ENCODE results near the gene C2CD5.
"Not testable (repeated sequence)": the region's sequence is repeated elsewhere in the genome, so short reads cannot be mapped to it uniquely, and the experiment has no call there.

The C2CD5 gene

DNA sequence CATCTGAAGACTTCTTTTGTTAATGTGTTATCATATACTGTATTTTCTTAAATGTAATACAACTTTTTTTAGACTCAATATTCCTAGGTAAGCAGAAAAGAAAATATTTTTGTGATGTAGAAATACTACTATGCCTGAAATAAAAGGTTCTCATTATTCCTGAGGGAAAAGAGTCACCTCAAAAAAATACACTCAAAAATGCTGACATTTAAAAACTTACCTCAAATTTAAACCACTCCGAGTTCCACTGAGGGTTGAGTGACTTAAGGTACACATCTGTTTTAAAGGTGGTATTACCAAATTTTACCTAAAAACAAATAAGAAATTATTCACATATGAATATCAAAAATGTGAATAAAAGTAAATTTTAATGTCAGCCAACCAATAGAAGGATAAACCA, 9.3 kb downstream of the C2CD5 start:
- DNase-seq = no peak

DNA sequence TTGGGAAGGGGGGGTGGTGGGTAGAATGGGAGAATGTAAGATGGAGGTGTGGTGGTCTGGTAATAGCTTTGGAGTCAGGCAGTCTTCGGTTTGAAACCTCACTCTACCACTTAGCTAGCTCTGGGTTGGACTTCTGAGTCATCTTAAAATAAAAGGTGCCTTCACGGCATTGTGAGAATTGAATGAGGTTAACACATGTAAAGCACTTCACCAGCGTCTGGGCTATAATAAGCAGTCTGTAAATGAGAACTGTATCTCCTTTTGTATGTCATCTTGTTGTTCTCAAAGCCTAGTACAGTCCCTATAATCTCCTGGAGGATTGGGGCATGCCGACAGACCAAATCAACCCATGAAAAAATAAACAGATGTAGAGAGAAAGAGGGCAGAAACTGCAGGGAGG, 11.2 kb downstream of the C2CD5 start:
- DNase-seq = no peak

DNA sequence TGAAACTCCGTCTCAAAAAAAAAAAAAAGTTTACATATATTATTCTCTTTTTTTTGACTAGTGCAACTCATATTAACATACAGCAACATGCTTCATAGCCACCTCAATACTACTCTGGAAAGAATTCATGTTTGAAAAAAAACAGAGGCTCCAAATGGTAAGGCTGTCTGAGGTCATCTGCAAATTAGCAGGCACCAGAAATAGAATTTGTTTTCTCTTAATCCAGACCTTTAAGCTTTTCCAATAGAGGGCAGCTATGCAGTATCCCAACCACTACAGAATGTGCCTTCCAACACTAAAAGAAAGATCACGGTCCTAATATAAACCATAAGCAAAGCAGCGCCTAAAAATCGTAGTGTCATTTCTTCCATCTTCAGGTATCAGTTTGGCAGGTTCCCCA, 12.0 kb downstream of the C2CD5 start:
- no peak for DNase-seq

DNA sequence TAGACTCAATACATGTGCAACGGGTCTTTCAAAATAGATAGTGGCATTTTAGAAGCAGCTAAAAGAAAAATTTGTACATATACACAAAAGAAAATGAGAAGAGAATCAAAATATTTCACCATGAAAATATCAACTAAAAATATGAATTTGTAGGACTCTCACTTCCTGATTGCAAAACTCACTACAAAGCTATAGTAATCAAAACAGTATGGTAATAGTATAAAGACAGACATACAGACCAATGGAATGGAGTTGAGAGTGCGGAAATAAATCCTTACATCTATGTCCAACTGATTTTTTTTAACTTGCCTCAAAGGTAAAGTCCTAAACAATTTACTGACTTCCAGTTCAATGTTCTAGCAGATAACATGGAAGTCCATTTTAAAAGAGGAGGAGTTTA, 13.1 kb downstream of the C2CD5 start:
- no peak for DNase-seq

DNA sequence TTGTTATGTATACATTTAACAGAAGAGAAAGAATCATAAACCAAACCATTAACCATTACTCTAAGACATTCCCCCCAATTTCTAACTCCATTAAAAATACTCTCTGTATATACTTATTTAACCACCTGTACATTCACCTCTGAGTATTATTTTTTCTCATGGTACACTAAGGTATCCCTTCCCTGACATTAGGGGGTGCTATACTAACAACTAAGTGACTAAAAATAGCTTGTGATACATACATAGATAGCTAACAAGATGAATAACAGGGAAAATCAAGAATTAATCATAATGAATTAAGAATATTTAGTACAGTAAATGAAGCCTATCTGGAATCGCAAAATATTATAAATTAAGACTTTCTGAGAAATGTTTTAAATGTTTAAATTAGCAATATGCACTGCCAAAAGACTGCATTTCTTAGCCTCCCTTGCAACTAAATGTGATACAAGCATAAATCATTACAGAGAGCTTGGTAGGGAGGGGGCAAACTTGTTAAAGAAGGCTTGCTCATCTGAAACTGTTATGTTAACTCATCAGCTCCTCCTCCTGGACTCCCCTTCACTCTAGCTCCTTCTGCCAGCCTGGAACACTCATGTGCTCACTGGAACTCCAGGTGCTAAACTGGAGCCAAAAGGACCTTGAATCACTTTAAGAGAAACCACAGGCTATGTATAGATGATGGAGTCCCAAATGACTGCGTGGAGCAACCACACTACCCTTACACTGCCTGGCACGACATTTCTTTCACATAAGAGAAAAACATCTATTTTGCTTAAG, 14.9 kb downstream of the C2CD5 start:
- DNase-seq = peak; percentile 22

DNA sequence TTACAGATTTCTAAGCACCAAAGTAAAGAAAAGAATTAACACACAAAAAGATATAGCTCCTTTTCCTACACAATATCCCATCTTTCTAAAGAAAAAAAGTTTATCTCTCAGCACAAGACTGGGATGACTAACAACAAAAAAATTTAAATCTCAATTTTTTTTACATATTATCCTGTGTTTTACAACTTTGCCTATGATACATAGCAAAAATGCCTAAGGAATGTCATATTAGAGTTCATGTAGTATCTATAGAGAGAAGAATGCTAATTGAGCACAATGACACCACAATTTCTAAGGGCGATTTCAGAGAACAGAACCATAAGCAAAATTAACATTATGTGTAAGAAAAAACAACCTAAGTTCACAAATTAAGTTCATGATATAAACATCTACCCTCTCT, 16.3 kb downstream of the C2CD5 start:
- no peak for DNase-seq

DNA sequence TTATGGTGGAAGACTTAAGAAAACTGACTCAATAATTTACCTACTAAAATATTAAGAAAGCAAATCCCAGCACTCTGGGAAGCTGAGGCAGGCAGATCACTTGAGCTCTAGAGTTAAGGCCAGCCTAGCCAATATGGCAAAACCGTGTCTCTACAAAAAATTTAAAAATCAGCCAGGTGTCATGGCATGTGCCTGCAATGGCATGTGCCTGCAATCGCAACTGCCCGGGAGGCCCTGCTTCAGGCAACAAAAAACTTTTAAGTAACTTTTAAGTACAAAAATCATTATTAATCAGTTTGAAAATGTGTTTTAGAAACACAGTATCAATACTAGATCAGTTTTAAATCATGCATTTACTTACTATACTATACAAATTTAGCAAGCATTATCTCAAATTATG, 17.5 kb downstream of the C2CD5 start:
- no peak for DNase-seq

DNA sequence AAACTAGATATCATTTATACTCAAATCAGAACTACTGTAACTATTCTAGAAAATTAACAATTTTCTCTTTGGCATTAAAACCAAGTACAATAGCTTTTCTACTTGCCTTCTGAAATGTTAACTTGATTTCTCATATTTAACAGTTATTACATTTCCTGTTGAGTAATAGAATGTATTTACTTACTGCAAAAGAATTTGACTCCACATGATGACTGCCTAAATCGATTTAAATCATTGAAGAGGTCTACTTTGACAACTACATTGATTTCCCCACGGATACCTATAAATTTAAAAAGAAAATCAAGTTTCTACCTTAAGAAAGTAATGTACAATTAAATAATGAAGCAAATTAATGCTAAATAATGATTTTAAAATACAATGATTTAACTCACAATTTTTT, 18.9 kb downstream of the C2CD5 start:
- no peak for DNase-seq

DNA sequence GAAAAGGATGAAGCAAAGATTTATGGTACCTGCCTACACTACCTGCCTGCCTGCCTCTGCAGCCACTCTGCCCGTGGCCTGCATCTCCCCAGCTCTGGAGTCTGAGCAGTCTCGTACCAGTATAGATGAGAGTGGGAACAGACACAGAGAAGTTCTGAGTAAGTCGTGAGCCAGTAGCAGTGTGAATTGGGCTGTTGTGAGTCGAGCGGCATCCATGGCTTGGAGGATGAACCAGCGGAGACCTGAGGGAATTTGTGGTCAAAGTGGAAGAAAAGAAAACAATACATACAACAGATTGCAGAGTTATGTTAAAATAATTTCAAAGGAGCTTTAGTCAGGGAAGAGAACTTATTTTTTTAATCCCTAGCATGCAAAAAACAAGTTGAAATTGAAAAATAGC, 25.3 kb downstream of the C2CD5 start:
- no peak for DNase-seq

DNA sequence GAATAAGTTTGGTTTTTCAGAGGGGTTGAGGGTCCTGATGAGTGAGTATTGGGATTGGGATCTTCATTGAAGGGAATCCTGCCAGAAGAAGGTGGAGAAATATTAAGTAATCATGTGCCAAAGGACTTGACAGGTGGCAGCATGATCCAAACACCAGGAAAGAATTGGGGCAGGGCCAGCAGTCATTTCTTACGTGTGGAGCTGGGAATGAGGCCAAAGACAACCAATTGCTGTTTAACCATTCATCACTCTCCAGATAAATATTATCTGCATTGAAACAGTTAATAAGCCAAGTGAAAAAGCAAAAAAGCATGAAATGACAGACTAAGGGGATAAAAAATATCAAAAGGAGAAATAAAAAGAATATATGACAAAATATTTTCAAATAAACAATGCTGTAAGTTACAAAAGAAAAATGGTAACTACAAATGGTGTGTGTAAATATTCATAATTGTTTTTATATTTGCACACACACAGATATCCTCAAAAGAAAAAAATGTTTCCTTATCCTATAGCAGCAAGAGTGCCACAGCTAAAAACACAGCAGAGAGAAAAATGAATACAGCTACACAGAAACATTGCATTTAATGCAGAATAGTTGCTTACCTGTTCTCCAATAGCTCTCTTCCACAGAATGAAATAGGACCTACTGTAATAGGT, 26.2 kb downstream of the C2CD5 start:
- peak; percentile 28 for DNase-seq

DNA sequence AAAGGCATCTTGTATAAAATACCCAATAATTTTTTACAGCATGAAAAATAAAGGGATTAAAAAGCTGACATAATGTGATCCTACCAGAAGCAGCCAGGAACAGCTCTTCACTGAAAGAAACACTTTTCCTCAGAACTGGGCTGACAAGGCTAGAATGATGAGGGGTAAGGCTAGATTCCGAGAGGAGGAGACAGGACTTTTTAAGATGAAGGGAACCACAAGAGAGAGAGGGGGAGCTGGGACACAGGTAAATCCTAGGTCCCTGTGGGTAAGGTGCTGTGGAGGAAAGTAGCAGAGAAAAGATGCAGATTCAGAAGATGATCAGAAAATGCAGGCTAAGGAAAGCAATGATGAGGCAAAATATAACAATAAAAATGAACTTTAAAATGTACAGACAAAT, 29.5 kb downstream of the C2CD5 start:
- DNase-seq = no peak

DNA sequence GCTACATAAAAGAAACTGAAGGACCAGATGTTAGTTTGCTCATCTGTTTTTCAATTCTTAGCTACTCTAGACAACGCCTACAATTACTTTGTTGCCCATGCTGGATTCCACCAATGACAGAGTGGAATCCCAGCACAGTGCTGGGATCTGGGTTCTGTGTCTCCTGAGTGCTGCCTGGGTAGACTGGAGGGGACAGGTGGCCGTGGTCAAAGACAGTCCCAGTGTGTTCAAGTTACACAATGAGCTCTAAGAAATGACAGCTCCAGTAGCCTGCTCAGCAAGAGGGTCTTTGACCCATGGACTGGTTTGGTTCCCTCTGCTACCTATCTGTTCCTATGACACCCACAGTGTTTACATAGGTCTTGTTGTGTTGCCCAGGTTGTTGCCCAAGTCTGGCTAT, 38.5 kb downstream of the C2CD5 start:
- DNase-seq = no peak

DNA sequence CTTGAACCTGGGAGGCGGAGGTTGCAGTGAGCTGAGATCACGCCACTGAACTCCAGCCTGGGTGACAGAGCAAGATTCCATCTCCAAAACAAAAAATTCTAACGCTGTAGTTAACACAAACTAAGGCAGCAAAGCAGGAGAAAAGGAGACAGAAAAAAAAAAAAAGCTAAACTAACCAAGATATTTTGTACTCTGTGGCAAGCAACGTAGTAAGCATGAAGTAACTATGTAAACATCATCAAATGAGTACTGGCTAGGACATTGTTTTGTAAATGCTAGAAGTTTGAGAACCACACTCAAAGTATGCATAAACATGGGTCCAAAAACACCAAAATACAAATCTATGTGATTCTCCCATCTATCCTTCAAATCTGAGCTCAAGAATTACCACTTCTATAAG, 44.2 kb downstream of the C2CD5 start:
- DNase-seq = no peak

DNA sequence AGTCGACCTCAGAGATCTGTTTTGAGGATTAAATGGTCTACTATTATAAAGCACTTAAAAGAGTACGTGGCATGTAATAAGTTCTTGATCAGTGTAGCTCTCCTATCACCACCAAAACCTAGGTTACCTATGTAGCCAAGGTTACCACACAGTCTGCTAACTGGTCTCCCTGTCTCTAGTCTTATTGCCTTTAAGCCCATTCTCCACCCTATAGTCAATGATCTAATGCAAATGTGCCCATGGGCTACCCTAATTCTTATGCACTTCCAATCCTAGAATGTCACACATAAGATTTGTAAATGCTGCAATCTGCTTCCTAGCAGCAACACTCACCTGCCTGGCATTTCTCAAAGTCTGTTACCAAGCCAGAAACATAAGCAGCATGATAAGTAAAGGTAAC, 44.9 kb downstream of the C2CD5 start:
- DNase-seq = no peak

DNA sequence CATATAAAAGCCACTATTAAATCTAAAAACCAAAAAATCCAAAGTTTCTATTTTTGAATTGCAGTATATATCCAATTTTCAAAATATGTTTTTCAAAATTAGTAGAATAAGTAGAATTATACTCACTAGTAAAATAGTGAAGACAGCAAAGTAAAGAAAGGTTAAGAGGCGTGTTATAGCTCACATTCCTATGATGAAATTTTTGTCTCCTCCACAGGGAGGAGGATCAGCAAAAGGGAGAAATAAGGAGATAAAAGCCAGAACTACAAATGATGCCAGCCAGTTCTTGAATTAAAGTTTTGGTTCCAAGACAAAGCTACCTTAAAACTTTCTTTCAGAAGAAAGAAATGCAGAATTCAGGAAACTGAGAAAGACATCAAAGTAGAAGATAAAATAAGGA, 50.0 kb downstream of the C2CD5 start:
- DNase-seq = no peak

DNA sequence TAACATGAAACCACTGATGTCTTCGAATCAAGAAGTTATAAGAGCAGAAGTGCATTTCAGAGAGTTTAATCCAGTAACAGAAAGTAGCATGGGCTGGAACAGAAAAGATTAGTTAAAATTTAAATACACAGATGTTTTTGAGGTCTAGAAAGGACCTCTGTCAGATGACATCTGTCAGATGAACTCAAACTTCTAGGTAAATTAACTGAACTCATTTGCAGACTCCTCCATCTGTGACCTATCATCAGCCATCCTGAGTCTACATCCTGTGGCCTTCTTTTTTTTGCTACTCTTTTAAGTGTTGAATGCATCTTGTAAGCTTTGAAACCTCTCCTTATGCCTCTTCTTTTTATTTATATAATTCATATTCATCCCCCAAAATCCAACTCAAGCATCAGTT, 53.3 kb downstream of the C2CD5 start:
- no peak for DNase-seq

DNA sequence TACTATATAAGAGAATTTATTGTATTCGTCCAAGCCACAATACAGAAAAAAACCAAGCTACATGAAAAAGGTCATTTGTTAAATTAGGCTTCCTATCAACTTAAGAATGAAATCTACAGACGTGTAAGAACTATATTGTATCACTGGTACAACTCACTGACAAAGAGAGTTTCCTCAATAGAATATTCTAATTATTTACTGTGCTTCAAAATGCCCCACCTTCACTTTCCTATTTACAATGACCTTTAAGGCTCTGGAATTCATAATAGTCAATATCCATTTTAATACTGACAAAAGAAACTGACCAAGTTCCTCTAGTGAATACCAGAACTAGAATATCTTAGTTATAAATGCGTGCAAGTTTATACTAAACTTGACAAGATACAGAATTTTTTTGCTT, 55.9 kb downstream of the C2CD5 start:
- no peak for DNase-seq

DNA sequence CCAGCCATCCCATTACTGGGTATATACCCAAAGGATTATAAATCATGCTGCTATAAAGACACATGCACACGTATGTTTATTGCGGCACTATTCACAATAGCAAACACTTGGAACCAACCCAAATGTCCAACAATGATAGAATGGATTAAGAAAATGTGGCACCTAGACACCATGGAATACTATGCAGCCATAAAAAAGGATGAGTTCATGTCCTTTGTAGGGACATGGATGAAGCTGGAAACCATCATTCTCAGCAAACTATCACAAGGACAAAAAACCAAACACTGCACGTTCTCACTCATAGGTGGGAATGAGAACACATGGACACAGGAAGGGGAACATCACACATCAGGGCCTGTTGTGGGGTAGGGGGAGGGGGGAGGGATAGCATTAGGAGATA, 56.7 kb downstream of the C2CD5 start:
- not testable (repeated sequence) for DNase-seq

DNA sequence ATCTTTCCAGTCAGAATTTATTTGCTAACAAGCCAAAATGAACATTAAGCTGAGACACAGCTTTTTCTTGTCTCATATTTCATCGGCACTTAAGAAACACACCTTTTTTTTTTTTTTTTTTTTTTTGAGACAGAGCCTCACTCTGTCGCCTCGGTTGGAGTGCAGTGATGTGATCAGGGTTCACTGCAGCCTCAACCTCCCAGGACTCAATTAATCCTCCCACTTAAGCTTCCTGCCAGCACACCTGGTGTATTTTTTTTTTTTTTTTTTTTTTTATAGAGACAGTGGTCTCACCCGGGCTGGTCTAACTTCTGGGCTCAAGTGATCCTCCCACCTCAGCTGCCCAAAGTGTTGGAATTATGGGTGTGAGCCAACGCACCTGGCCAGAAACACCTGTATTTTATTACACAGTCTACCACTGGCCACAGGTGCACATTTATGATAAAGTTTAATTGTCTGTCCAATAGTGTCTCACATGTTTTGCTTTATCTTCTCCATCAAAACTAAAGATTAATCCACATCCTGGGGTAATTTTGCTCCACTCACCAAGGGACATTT, 62.7 kb downstream of the C2CD5 start:
- DNase-seq = no peak

DNA sequence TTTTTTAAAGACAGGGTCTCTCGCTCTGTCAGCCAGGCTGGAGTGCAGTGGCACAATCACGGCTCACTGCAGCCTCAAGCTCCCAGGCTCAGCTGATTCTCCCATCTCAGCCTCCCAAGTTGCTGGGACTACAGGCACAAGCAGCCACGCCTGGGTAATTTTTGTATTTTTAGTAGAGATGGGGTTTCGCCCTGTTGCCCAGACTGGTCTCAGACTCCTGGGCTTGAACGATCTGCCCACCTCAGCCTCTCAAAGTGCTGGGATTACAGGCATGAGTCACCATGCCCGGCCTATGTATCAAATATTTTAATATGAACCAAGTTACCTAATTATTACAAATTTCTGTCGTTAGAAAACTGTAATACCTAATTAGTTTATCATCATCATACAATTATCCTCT, 63.5 kb downstream of the C2CD5 start:
- not testable (repeated sequence) for DNase-seq

DNA sequence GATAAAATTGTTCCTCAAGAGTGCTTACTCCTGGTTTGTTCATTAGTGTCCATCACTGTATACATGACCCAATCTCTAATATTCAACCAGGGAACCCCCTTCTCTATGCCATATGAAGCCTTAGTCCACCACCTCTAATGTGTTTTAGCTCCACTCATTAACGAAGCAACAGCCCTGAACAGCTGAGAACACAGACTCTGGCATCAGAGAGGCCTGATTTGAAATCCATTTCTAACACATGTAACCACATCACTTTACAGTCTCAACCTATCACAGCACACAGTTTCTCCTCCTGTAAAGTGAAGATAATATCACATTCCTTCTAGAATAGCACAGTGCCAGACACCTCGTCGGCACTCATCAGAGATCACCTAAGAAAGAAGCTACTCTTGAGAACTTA, 64.3 kb downstream of the C2CD5 start:
- no peak for DNase-seq

DNA sequence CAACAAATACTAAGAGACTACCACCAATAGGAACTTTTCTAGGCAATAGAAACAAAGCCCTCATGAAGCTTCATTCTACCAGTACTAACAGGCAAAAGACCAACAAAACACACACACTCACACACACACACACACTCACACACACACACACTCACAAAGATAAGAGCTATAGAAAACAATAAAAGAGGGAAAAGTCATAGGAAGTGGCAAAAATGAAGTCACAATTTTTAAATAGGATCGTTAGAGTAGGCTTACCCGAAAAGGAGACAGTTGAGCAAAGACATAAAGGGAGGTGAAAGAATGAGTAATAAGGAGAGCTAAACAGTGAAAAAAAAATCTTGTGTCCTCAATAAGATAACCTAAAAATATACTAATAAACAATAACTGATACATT, 66.5 kb downstream of the C2CD5 start:
- DNase-seq = no peak

DNA sequence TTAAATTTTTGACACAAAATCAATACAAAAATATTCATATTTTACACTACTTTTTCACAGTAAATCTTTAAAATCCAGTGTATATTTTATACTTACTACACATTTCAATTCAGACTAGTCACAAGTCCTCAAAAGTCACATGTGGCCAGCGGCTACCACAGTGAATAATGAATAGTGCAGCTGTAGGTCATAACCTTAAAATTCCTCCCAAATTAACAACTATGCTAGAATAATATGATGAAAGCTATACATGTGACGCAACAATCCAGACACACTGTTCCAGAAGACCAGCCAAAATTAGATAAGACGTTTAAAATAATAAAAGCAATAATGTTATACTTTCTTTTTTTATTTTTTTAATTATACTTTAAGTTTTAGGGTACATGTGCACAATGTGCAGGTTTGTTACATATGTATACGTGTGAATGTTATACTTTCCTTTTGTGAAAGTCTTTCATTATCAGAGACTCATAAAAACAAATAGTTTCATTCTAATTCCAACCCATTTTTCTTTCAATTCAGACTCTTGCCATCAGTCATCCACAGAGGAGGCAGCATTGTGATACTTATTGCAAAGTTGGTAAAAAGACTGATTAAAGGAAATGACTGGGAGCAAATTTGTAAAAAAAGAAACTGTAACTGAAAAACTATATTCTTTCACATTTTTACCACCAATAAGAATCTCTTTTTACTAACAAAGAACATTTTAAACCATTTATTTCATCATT, 67.0 kb downstream of the C2CD5 start:
- DNase-seq = no peak

DNA sequence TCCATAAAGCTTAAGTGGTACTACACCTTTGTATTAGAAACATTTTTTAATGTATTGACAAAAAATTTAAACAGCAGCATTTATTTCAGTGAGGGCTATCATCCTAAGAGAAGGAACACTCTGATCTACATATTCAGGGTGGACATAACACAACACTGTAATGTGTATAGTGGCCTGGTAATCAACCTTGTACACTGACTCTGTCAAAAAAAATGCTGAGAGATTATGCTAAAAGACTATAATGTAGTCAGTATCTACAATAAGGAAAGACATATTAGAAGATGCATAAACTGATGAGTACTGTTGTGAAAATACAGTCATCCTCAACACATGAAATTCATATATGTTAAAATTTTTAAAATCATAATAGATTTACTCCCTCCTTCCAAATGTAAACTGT, 68.2 kb downstream of the C2CD5 start:
- no peak for DNase-seq

Data from NCI-H345 (cell line).